ENCODE measurements around the gene GLRA2.

The GLRA2 gene

DNA sequence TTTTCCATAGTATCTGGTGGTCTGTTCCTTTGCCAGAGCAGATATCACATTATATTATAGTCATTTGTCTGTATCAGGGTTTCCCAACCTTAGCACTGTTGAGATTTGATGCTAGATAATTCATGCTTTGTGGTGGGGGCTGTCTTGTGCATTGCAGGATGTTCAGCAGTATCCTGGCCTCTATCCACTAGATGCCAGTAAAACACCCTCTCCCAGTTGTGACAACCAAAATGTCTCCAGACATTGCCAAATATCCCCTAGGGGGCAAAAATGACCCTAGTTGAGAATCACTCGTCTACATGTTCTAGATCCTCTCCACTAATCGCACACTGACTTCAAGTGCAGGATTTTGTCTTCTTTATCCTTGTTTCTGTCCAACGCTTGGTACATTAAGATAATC is 182.8 kb downstream of the GLRA2 start:
- DNase-seq, result no peak

DNA sequence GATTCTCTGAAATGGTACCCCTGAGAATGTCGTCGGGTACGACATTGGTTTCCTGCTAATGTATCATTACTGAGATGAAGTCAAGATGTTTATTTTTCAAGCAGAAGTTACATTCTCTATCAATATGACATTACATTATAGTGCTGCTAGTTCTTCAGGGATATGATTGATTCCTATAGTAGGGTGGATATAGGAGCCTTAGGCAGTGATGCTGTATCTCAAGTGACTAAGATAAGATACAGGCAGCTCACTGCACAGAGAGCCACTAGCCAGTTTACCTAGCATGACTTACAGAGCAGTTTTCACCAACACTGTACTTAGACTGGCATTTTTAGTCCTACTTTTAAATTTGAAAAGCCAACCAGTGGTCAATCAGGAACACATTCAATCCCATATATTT is 188.6 kb downstream of the GLRA2 start:
- no peak for DNase-seq

DNA sequence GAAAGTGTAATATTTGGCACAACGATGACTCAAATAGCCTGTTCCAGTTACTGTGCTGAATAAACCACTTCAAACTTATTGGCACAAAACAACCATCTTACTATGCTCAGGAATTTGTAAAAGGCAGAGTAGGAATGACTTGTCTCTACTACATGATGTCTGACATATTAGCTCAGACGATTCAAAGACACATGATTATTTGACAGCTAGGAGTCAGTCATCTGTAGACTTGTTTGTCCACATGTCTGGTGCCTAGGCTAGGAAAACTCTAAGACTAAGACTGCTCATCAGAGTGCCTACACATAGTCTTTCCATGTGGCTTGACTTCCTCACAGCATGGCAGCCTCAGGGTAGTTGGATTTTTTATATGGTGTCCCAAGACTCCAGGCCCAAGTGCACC is 189.1 kb downstream of the GLRA2 start:
- DNase-seq, result no peak

DNA sequence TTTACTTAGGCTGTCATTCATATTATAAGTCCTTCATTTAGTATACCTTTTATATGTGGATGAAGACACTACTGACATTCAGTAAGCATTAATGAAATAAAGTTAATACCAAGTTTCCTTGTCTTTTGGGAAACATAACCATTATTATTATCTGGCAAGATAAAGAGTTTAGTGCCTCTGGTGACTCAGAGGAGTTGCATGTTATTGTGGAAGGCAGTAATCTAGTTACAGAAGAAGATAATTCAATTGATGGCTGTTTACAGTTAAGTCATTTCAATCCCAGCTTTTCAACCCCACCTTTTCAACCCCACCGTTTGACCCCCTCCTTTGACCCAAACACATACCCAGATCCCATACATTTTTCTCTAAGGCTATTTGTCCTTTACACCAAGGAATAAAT is 199.7 kb downstream of the GLRA2 start:
- no peak for DNase-seq

DNA sequence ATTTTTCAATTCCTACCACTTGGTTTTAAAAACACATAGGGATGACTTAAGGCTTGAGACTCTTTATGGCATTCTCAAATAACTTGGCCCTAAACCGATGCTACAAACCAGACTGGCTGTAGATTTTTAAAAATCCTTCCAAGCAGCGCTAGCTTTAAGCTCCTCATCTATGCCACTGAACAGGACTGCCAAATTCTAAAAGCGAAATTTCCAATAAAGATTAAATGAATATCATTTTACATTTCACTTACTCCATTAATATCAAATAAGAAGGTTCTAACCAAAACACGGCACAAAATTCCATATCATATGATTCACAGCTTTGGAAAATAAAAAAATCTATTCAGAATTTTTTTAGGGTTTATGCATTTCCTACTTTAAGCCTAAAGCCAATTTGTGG is 209.3 kb downstream of the GLRA2 start:
- DNase-seq, result no peak

DNA sequence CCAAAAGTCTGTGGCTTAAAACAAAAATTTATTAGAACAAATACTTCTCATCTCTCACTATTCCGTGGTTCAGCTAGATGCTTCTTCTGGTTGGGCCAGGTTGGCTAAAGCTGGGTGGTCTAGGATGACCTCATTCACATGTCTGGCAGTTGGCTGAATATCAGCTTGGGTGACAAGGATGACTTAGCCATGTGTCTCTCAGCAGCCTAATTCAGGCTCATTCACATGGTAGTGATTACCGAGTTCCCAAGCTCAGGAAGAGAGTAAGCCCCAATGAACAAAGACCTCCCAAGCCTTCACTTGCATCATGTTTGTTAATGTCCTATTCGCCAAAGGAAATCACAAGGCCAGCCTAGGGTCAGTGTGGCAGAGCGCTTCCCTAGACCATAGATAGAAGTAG is 224.1 kb downstream of the GLRA2 start:
- no peak for DNase-seq

DNA sequence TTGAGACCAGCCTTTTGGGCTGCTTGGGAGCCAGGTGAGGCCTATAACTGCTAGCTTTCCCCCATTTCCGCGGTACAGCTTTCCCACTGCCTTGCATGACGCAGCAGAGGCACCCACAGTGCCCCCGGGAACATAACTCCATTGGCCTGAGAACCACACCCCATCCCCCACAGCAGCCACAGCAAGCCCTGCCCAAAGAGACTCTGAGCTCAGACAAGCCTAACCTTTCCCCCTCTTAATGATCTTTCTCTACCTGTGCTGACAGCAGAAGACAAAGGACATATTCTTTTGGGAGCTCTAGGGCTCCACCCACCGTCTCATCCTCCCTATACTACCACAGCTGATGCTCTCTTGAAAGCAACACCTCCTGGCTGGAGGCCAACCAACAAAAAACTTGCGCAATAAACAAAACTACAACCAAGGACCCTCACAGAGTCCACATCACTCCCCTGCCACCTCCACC is 228.7 kb downstream of the GLRA2 start:
- no peak for DNase-seq

DNA sequence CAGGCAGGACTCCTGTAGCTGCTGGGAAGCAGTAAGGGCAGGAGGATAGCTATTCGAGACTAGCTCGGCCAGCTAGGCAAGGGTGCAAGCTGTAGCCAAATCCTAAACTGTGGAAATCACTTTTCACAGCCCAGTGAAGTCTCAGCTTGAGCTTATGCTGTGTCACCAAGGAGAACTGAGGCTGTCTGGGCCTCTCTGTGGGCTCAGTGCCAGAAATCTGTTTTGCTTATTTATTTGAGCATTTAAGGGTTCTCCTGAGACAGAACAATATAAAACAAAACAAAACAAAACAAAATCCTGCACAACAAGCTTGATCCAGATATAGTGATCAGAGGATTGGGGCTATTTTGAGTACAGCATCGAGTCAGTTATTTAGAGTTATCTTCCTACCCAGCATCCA is 246.1 kb downstream of the GLRA2 start:
- no peak for DNase-seq

DNA sequence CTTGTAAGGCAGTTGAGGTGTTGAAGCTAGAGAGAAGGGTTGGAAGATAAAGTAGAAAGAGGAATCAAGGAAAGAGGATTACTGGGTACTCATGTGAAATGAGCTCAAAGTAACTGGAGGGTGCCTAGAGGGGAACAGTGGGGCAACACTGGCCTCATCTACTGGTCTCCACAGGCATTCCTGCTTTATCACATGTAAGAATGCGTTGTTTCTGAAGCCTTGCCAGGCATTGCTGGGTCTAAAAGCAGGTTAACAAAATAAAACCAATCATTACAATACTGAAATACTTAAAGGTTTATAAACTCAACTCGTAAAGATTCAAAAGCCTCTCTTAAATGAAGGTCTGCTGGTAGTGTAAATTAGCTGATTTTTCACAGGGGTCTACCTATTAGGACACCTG is 247.6 kb downstream of the GLRA2 start:
- DNase-seq, result no peak

DNA sequence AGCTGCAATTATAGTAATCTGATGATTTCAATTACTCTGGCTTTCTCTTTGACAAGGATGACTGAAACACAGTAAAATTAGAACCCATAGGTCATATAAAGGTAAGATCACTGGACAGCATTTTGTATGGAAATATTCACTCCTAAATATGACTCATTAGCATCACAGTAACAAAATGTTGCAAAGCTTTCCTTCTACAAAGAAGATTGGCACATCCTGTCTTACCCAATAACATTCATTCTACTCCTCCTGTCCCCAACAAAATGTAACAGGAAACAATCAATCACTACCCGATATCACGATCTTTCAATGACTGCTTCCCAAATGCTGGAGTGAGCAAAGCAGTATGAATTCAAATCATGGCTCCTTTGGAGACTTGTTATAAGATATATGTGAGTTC is 248.2 kb downstream of the GLRA2 start:
- DNase-seq, result no peak

DNA sequence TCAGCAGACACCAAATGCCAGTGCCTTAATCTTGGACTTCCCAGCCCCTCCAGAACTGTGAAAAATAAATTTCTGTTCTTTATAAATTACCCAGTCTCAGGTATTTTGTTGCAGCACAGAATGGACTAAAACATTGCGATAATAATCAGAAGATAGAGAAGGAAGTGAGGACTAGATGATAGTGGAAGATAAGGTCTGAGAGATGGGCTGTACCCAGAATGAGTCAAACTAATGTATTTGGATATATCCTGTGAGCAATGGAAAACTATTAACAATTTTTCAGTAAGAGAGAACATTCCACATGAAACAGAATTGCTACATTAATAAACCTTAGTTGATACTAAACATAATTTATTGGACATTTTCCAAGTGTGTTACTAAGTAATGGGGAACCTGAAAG is 250.2 kb downstream of the GLRA2 start:
- no peak for DNase-seq

Data from NCI-H146 (cell line).